GM03348 (cell line): Measurements from ENCODE around the gene MED17.
"Not testable (repeated sequence)": the region's sequence is repeated elsewhere in the genome, so short reads cannot be mapped to it uniquely, and the experiment has no call there.

Experiments
- DNase-seq: peaks from one replicate; pipeline ENCODE4 v3.0.0; 2012; ENCODE audit warnings: low spot score

The MED17 gene

GRCh38 chr11:93757924-93758865 is 25.9 kb upstream of the MED17 start:
- no peak for DNase-seq

- DNase-seq, result not testable (repeated sequence)
These were observed 25.0 kb upstream of the MED17 start for GRCh38 chr11:93759123-93759522.

- no peak for DNase-seq
These were observed 22.2 kb upstream of the MED17 start for GRCh38 chr11:93761910-93762309.

- no peak for DNase-seq
These were observed 18.5 kb upstream of the MED17 start for GRCh38 chr11:93765551-93765950.

- no peak for DNase-seq
These were observed 17.6 kb upstream of the MED17 start for GRCh38 chr11:93766504-93766903.

GRCh38 chr11:93767018-93767417 is 17.1 kb upstream of the MED17 start:
- no peak for DNase-seq

GRCh38 chr11:93770160-93770559 is 13.9 kb upstream of the MED17 start:
- DNase-seq, result no peak

- no peak for DNase-seq
These were observed 12.0 kb upstream of the MED17 start for GRCh38 chr11:93772123-93772522.

- no peak for DNase-seq
These were observed 11.0 kb upstream of the MED17 start for GRCh38 chr11:93773045-93773477.

GRCh38 chr11:93773601-93774200 is 10.4 kb upstream of the MED17 start:
- no peak for DNase-seq

GRCh38 chr11:93774560-93774959 is 9.5 kb upstream of the MED17 start:
- not testable (repeated sequence) for DNase-seq

GRCh38 chr11:93775289-93775688 is 8.8 kb upstream of the MED17 start:
- DNase-seq, result no peak

- no peak for DNase-seq
These were observed 720 bp upstream of the MED17 start for GRCh38 chr11:93783362-93783761.

- no peak for DNase-seq
These were observed 327 bp upstream of the MED17 start for GRCh38 chr11:93783765-93784144.

- DNase-seq, result peak; percentile 16
These were observed 866 bp downstream of the MED17 start for GRCh38 chr11:93784935-93785360.

- no peak for DNase-seq
These were observed 7.4 kb downstream of the MED17 start for GRCh38 chr11:93791493-93791892.

- DNase-seq, result no peak
These were observed 12.6 kb downstream of the MED17 start for GRCh38 chr11:93796441-93797231.

- DNase-seq, result no peak
These were observed 17.3 kb downstream of the MED17 start for GRCh38 chr11:93801366-93801765.

GRCh38 chr11:93804879-93805278 is 20.8 kb downstream of the MED17 start:
- no peak for DNase-seq

GRCh38 chr11:93807980-93808379 is 23.9 kb downstream of the MED17 start:
- DNase-seq, result no peak

- no peak for DNase-seq
These were observed 29.9 kb downstream of the MED17 start for GRCh38 chr11:93813974-93814373.

- no peak for DNase-seq
These were observed 31.0 kb downstream of the MED17 start for GRCh38 chr11:93814966-93815633.
